ENCODE results near the gene OPCML.

DNA sequence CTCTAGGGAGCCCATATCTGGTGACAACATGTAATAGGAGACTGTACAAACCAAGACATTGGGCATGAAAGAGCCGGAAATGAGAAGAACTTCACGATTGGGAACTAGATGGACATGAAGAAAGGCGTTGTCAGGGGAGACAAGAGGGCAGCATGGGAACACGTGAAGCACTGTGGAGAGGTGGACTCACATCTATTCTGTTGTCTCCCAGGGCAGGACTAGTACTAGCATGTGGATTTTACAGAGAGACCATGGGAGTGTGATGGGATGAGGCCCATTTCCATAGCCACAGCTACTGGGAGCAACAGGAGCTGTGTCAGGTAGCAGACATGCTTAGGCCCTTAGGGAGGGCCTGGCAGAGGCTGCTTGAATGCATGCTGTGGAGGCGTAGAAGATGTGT is 333.9 kb downstream of the OPCML start:
- TF ChIP-seq, protein P1, sequence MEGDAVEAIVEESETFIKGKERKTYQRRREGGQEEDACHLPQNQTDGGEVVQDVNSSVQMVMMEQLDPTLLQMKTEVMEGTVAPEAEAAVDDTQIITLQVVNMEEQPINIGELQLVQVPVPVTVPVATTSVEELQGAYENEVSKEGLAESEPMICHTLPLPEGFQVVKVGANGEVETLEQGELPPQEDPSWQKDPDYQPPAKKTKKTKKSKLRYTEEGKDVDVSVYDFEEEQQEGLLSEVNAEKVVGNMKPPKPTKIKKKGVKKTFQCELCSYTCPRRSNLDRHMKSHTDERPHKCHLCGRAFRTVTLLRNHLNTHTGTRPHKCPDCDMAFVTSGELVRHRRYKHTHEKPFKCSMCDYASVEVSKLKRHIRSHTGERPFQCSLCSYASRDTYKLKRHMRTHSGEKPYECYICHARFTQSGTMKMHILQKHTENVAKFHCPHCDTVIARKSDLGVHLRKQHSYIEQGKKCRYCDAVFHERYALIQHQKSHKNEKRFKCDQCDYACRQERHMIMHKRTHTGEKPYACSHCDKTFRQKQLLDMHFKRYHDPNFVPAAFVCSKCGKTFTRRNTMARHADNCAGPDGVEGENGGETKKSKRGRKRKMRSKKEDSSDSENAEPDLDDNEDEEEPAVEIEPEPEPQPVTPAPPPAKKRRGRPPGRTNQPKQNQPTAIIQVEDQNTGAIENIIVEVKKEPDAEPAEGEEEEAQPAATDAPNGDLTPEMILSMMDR (IDR thresholded peaks at IDR 0.05; ENCODE audit: poor library complexity, severe bottlenecking), result no peak
- TF ChIP-seq EP300 (conservative IDR thresholded peaks at IDR 0.05; ENCODE audit: poor library complexity, severe bottlenecking) (no peak), RAD21 (conservative IDR thresholded peaks at IDR 0.05) (no peak), POLR2AphosphoS5 (IDR thresholded peaks at IDR 0.05) (no peak)
- TF ChIP-seq, protein P2, sequence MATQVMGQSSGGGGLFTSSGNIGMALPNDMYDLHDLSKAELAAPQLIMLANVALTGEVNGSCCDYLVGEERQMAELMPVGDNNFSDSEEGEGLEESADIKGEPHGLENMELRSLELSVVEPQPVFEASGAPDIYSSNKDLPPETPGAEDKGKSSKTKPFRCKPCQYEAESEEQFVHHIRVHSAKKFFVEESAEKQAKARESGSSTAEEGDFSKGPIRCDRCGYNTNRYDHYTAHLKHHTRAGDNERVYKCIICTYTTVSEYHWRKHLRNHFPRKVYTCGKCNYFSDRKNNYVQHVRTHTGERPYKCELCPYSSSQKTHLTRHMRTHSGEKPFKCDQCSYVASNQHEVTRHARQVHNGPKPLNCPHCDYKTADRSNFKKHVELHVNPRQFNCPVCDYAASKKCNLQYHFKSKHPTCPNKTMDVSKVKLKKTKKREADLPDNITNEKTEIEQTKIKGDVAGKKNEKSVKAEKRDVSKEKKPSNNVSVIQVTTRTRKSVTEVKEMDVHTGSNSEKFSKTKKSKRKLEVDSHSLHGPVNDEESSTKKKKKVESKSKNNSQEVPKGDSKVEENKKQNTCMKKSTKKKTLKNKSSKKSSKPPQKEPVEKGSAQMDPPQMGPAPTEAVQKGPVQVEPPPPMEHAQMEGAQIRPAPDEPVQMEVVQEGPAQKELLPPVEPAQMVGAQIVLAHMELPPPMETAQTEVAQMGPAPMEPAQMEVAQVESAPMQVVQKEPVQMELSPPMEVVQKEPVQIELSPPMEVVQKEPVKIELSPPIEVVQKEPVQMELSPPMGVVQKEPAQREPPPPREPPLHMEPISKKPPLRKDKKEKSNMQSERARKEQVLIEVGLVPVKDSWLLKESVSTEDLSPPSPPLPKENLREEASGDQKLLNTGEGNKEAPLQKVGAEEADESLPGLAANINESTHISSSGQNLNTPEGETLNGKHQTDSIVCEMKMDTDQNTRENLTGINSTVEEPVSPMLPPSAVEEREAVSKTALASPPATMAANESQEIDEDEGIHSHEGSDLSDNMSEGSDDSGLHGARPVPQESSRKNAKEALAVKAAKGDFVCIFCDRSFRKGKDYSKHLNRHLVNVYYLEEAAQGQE (IDR thresholded peaks at IDR 0.05; ENCODE audit: borderline replicate concordance), result no peak
